GM23338 (cell line): ENCODE results near the gene PPFIA1. TPM values are rescaled to one million over a fixed set of nuclear protein-coding genes. Genes with fewer than 3 reads are reported as not detected.

ENCODE experiments used
- ATAC-seq: fragments of 200-7000 bp; cut with Tn5 transposase; 3 replicates; pipeline ENCODE4 v1.9.1; 2020
- DNase-seq: peaks from one replicate; pipeline ENCODE4 v3.0.0-alpha.2; 2015; ENCODE audit warnings: low spot score
- H2AFZ ChIP-seq: fragments of 200-600 bp; sonication (generic); 2 replicates; pipeline ENCODE4 v1.8.0; 2016; ENCODE audit warnings: antibody characterized with exemption, mild to moderate bottlenecking, moderate library complexity
- H3F3A ChIP-seq: fragments of 200-600 bp; sonication (generic); replicated peaks from 2 replicates; pipeline ENCODE4 v1.8.0; 2017; ENCODE audit warnings: antibody characterized with exemption, mixed run types, low read depth
- H3K27ac ChIP-seq: fragments of 200-600 bp; sonication (generic); 2 replicates; pipeline ENCODE4 v1.6.1; 2016; ENCODE audit warnings: low read depth
- H3K27me3 ChIP-seq: fragments of 200-600 bp; sonication (generic); 2 replicates; pipeline ENCODE4 v1.8.0; 2016; ENCODE audit warnings: mild to moderate bottlenecking, mixed run types, moderate library complexity; ENCODE audit not compliant: insufficient read depth
- H3K36me3 ChIP-seq: fragments of 200-600 bp; sonication (generic); 2 replicates; pipeline ENCODE4 v1.8.0; 2016; ENCODE audit warnings: mild to moderate bottlenecking; ENCODE audit not compliant: insufficient read depth
- H3K4me1 ChIP-seq: fragments of 200-600 bp; sonication (generic); 2 replicates; pipeline ENCODE4 v1.8.0; 2016; ENCODE audit warnings: mild to moderate bottlenecking, moderate library complexity; ENCODE audit not compliant: insufficient read depth
- H3K4me2 ChIP-seq: fragments of 200-600 bp; sonication (generic); 2 replicates; pipeline ENCODE4 v1.7.1; 2017; ENCODE audit warnings: mixed run types
- H3K4me3 ChIP-seq: fragments of 200-600 bp; sonication (generic); 2 replicates; pipeline ENCODE4 v1.6.1; 2016; ENCODE audit warnings: mixed run types
- H3K79me2 ChIP-seq: fragments of 200-600 bp; sonication (generic); replicated peaks from 2 replicates; pipeline ENCODE4 v1.8.0; 2017; ENCODE audit warnings: mild to moderate bottlenecking; ENCODE audit not compliant: insufficient read depth
- H3K9me2 ChIP-seq: fragments of 200-600 bp; sonication (generic); 2 replicates; pipeline ENCODE4 v1.8.0; 2017; ENCODE audit not compliant: insufficient read depth
- H4K20me1 ChIP-seq: fragments of 200-600 bp; sonication (generic); replicated peaks from 2 replicates; pipeline ENCODE4 v1.8.0; 2017; ENCODE audit warnings: mild to moderate bottlenecking; ENCODE audit not compliant: insufficient read depth
- H3K27ac Mint-ChIP-seq: 2 replicates; pipeline ENCODE4 v1.8.0; 2020; ENCODE audit warnings: inconsistent platforms, mild to moderate bottlenecking, moderate library complexity, mixed read lengths
- H3K27me3 Mint-ChIP-seq: 3 replicates; pipeline ENCODE4 v1.8.0; 2022; ENCODE audit warnings: low read depth, mild to moderate bottlenecking, moderate library complexity, mixed read lengths, inconsistent platforms; ENCODE audit not compliant: insufficient read depth, poor library complexity
- H3K36me3 Mint-ChIP-seq: 3 replicates; pipeline ENCODE4 v1.8.0; 2021; ENCODE audit warnings: low read depth, mild to moderate bottlenecking, inconsistent platforms, moderate library complexity, mixed read lengths
- H3K4me1 Mint-ChIP-seq: 3 replicates; pipeline ENCODE4 v1.8.0; 2020; ENCODE audit warnings: mild to moderate bottlenecking, inconsistent platforms, mixed read lengths
- H3K4me3 Mint-ChIP-seq: 3 replicates; pipeline ENCODE4 v1.8.0; 2021; ENCODE audit warnings: moderate library complexity, mild to moderate bottlenecking, inconsistent platforms, mixed read lengths
- H3K9me3 Mint-ChIP-seq: 3 replicates; pipeline ENCODE4 v1.8.0; 2020; ENCODE audit warnings: moderate library complexity, mild to moderate bottlenecking, inconsistent platforms, mixed read lengths
- CREB1 ChIP-seq: fragments of 250-450 bp; sonication (Bioruptor Pico); IDR thresholded peaks from 2 replicates; pipeline ENCODE4 v1.5.0; 2020; ENCODE audit warnings: low read depth, mild to moderate bottlenecking, moderate library complexity
- EZH2 ChIP-seq: fragments of 200-600 bp; sonication (generic); IDR thresholded peaks from one replicate; pipeline ENCODE4 v1.8.0; 2017; ENCODE audit warnings: antibody characterized with exemption, mild to moderate bottlenecking, low read depth; ENCODE audit not compliant: unreplicated experiment
- EZH2phosphoT487 ChIP-seq: fragments of 200-600 bp; sonication (generic); IDR thresholded peaks from one replicate; pipeline ENCODE4 v1.8.1; 2018; ENCODE audit warnings: antibody characterized with exemption; ENCODE audit not compliant: unreplicated experiment
- NANOG ChIP-seq: IDR thresholded peaks from 2 replicates; pipeline ENCODE4 v1.6.1; 2016; ENCODE audit warnings: antibody characterized with exemption, borderline replicate concordance
- STAT1 ChIP-seq: IDR thresholded peaks from one replicate; pipeline ENCODE4 v1.6.1; 2016; ENCODE audit warnings: antibody characterized with exemption; ENCODE audit not compliant: unreplicated experiment
- ZNF114 ChIP-seq: fragments of 250-450 bp; sonication (Bioruptor Pico); IDR thresholded peaks from 2 replicates; pipeline ENCODE4 v1.5.0; 2020; ENCODE audit warnings: mild to moderate bottlenecking, moderate library complexity
- ZNF331 ChIP-seq: fragments of 250-450 bp; sonication (Bioruptor Pico); IDR thresholded peaks from 2 replicates; pipeline ENCODE4 v1.5.0; 2020; ENCODE audit warnings: low read depth, mild to moderate bottlenecking, moderate library complexity
- polyA plus RNA-seq: library from polyadenylated mRNA; unstranded; fragments of >200 nt; fragmentation: Nextera tagmentation; extraction: Ambion mirVana; gene quantifications from 2 replicates; pipeline ENCODE4 v1.2.1, GENCODE V29; 2016
- total RNA-seq: library from RNA; depleted of rRNA; stranded (reverse); fragments of >200 nt; shearing (Covaris generic); gene quantifications from 2 replicates; pipeline ENCODE4 v1.2.3, GENCODE V29; 2014
- TF ChIP-seq, protein P1 (sequence below): IDR thresholded peaks from 2 replicates; pipeline ENCODE4 v1.6.1; 2016; ENCODE audit warnings: antibody characterized with exemption

PPFIA1 gene
- total and polyA plus RNA-seq, 2 experiments from 2014 or later: 41.7 to 62.0 TPM

DNA sequence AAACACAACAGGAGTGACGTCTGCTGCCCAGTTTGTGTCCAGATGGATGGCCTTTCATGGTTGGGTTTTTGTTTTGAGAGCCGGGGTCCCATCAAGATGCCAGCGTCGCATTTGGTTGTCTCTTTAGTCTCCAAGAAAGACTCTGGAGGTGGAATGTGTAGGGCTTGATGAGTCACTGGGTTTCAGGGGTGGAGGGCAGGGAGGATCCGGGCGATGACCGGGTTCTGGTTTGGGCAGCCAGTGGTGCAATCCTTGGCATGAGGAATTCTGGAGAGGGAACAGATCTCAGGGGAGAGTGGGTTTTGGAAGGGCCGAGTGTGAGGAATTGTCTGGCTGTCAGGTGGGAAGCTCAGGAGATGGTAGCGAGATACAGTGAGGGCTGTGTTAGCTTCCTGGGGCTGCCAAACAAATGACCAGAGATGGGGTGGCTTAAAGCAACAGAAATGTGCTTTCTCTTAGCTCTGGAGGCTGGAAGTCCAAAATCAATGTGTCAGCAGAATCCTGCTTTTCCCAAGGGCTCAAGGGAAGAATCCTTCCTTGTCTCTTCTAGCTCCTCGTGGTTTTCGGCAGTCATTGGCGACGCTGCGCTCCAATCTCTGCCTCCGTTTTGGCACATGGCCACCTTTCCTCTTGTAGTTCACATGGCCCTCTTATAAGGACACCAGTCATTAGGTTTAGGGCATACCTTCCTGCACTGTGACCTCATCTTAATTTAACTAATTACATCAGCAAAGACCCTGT lies 26.4 kb upstream of the PPFIA1 start (continued):
- TF ChIP-seq, protein P1, sequence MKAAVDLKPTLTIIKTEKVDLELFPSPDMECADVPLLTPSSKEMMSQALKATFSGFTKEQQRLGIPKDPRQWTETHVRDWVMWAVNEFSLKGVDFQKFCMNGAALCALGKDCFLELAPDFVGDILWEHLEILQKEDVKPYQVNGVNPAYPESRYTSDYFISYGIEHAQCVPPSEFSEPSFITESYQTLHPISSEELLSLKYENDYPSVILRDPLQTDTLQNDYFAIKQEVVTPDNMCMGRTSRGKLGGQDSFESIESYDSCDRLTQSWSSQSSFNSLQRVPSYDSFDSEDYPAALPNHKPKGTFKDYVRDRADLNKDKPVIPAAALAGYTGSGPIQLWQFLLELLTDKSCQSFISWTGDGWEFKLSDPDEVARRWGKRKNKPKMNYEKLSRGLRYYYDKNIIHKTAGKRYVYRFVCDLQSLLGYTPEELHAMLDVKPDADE: no peak
- TF ChIP-seq EZH2phosphoT487 (no peak), EZH2 (no peak), ZNF331 (CRISPR knock-in tag) (no peak), ZNF114 (CRISPR knock-in tag) (no peak)

DNA sequence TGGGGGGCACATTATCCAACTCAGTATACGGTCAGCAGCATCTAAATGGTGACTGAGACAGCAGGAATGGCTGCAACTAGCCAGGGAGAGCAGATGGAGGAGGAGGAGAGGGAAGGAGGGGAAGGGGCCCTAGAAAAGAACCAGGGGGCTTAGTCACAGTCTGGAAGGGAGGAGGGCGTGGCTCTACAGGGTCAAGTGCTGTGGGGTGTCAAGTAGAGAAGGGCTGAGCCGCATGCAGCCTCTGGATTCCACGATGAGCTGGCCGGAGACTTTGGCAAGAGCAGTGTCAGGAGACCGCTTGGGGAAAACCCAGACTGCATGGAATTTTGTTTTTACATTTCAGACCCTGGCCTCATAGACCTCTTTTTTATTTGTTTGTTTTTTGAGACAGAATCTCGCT lies 25.8 kb upstream of the PPFIA1 start:
- H3K27me3 Mint-ChIP-seq: peaks cover 17% of the 10 kb centered on the region
- H3K27me3 ChIP-seq: no peaks in the 10 kb centered on the region
- H3K27ac ChIP-seq: no peak overlapping the region
- no peak overlapping the region for H3K4me2 ChIP-seq
- H3K9me2 ChIP-seq: no peaks in the 10 kb centered on the region
- 0 out of 2 replicates have a peak overlapping the region, but pooled peaks have one; percentile 32 for H2AFZ ChIP-seq
- H3K4me1 ChIP-seq: no peaks in the 10 kb centered on the region
- TF ChIP-seq NANOG: no peak
- TF ChIP-seq CREB1 (CRISPR knock-in tag): no peak
- TF ChIP-seq EZH2: no peak
- no peak for TF ChIP-seq STAT1
- no peak overlapping the region for H3K4me3 ChIP-seq
- H3K9me3 Mint-ChIP-seq: no peaks in the 10 kb centered on the region
- no peaks in the 10 kb centered on the region for H3K79me2 ChIP-seq
- ATAC-seq: no peak
- H3F3A ChIP-seq: no peaks in the 10 kb centered on the region
- H3K27ac Mint-ChIP-seq: no peak overlapping the region
- DNase-seq: no peak
- H3K4me1 Mint-ChIP-seq: peaks cover 3% of the 10 kb centered on the region; the same call in 2 of the 3 replicates
- H3K36me3 Mint-ChIP-seq: no peaks in the 10 kb centered on the region
- no peak overlapping the region for H3K4me3 Mint-ChIP-seq
- H4K20me1 ChIP-seq: no peaks in the 10 kb centered on the region
- no peaks in the 10 kb centered on the region for H3K36me3 ChIP-seq

DNA sequence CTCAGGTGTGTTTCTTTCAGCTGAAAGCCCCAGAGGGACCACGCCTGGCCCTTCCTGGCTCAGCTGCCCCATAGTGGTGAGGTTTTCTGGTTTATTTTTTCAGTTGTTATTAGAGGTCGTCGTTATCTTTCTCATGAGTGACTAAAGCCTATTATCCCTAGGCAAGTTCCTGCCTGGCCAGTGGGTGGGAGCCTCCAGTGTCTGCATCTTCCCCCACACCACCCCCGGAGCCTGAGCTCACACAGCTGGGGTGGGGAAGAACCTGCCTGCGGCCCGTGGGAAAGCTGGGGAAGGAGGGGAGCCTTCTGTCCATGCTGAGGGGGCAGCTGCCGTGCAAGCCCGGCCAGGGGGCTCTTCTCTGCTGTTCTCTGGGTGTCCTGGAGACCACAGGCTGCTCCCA lies 24.3 kb upstream of the PPFIA1 start:
- Histone ChIP-seq H3K4me1 (no peaks in the 10 kb centered on the region), H3K27ac (no peak overlapping the region), H4K20me1 (no peaks in the 10 kb centered on the region), H3K36me3 (no peaks in the 10 kb centered on the region), H3K4me2 (no peak overlapping the region), H3K79me2 (no peaks in the 10 kb centered on the region), H3F3A (no peaks in the 10 kb centered on the region), H3K9me2 (no peaks in the 10 kb centered on the region), H3K27me3 (no peaks in the 10 kb centered on the region), H2AFZ (no peak overlapping the region), H3K4me3 (no peak overlapping the region)
- ATAC-seq (no peak), DNase-seq (no peak)
- H3K36me3 Mint-ChIP-seq: no peaks in the 10 kb centered on the region
- peaks cover 15% of the 10 kb centered on the region for H3K27me3 Mint-ChIP-seq
- H3K4me1 Mint-ChIP-seq: peaks cover 3% of the 10 kb centered on the region; the same call in 2 of the 3 replicates
- no peak overlapping the region for H3K4me3 Mint-ChIP-seq
- no peak overlapping the region for H3K27ac Mint-ChIP-seq
- H3K9me3 Mint-ChIP-seq: no peaks in the 10 kb centered on the region
- TF ChIP-seq, protein P1: no peak
- no peak for TF ChIP-seq ZNF114 (CRISPR knock-in tag)
- no peak for TF ChIP-seq STAT1
